Measurements from ENCODE around the gene ZNF175.

ZNF175 gene

GRCh38 chr19:51570962-51571575 is at the start of gene ZNF175:
Gene ZNF175 (plus strand): TSS chr19:51571283. CDS start chr19:51573330, 2,047 bp downstream.
- no peak within 1 kb of the TSS for H3K27ac ChIP-seq
- no peak for TF ChIP-seq ZFX (IDR thresholded peaks at IDR 0.05; ENCODE audit: borderline replicate concordance)
- no peak for TF ChIP-seq CTCF (IDR thresholded peaks at IDR 0.05)

- no peak overlapping the region for H3K27ac ChIP-seq
These were observed 49.7 kb upstream of the ZNF175 start for GRCh38 chr19:51521357-51521756.

GRCh38 chr19:51521781-51522180 is 49.3 kb upstream of the ZNF175 start:
- TF ChIP-seq ZFX (IDR thresholded peaks at IDR 0.05; ENCODE audit: borderline replicate concordance), result no peak
- TF ChIP-seq CTCF (IDR thresholded peaks at IDR 0.05), result no peak
- H3K27ac ChIP-seq, result no peak overlapping the region

More at GRCh38 chr19:51521357-51521756, 49.7 kb upstream of the ZNF175 start:
- no peak for TF ChIP-seq ZFX (IDR thresholded peaks at IDR 0.05; ENCODE audit: borderline replicate concordance)
- no peak for TF ChIP-seq CTCF (IDR thresholded peaks at IDR 0.05)

GRCh38 chr19:51524666-51525264 is 46.3 kb upstream of the ZNF175 start:
- no peak for TF ChIP-seq ZFX (IDR thresholded peaks at IDR 0.05; ENCODE audit: borderline replicate concordance)
- TF ChIP-seq CTCF (IDR thresholded peaks at IDR 0.05), result no peak
- no peak overlapping the region for H3K27ac ChIP-seq

- TF ChIP-seq CTCF (IDR thresholded peaks at IDR 0.05), result no peak
- TF ChIP-seq ZFX (IDR thresholded peaks at IDR 0.05; ENCODE audit: borderline replicate concordance), result no peak
- H3K27ac ChIP-seq, result no peak overlapping the region
These were observed 45.4 kb upstream of the ZNF175 start for GRCh38 chr19:51525651-51526050.

- no peak overlapping the region for H3K27ac ChIP-seq
- TF ChIP-seq ZFX (IDR thresholded peaks at IDR 0.05; ENCODE audit: borderline replicate concordance) (no peak), CTCF (IDR thresholded peaks at IDR 0.05) (no peak)
These were observed 41.8 kb upstream of the ZNF175 start for GRCh38 chr19:51529301-51529700.

- H3K27ac ChIP-seq, result no peak overlapping the region
- no peak for TF ChIP-seq ZFX (IDR thresholded peaks at IDR 0.05; ENCODE audit: borderline replicate concordance)
- no peak for TF ChIP-seq CTCF (IDR thresholded peaks at IDR 0.05)
These were observed 40.5 kb upstream of the ZNF175 start for GRCh38 chr19:51530616-51531015.
